ES-I3 (cell line): ENCODE data around the gene MAP4K4.

Experiments
- H3K36me3 ChIP-seq: 2 replicates; pipeline ENCODE4 v1.6.1; 2013; ENCODE audit warnings: mild to moderate bottlenecking, low read length, control low read depth, moderate library complexity; ENCODE audit not compliant: insufficient read depth
- H3K4me1 ChIP-seq: 2 replicates; pipeline ENCODE4 v1.6.1; 2013; ENCODE audit warnings: mild to moderate bottlenecking, control low read depth, low read length; ENCODE audit not compliant: insufficient read depth
- H3K9ac ChIP-seq: 2 replicates; pipeline ENCODE4 v1.6.1; 2013; ENCODE audit warnings: low read depth, mild to moderate bottlenecking, low read length, moderate library complexity
- H3K9me3 ChIP-seq: 2 replicates; pipeline ENCODE4 v1.6.1; 2013; ENCODE audit warnings: mild to moderate bottlenecking, low read length, moderate library complexity; ENCODE audit not compliant: control insufficient read depth, insufficient read depth

The MAP4K4 gene

GRCh38 chr2:101679801-101680487 is 17.6 kb upstream of the MAP4K4 start:
- H3K36me3 ChIP-seq = no peaks in the 10 kb centered on the region
- peaks cover 5% of the 10 kb centered on the region; the same call in 1 of the 2 replicates for H3K9me3 ChIP-seq
- no peaks in the 10 kb centered on the region for H3K4me1 ChIP-seq
- no peak overlapping the region for H3K9ac ChIP-seq

GRCh38 chr2:101682311-101682710 is 15.2 kb upstream of the MAP4K4 start:
- Histone ChIP-seq H3K4me1 (no peaks in the 10 kb centered on the region), H3K36me3 (no peaks in the 10 kb centered on the region), H3K9ac (no peak overlapping the region), H3K9me3 (peaks cover 4% of the 10 kb centered on the region; the same call in 1 of the 2 replicates)

- Histone ChIP-seq H3K4me1 (no peaks in the 10 kb centered on the region), H3K9ac (no peak overlapping the region)
Observed at GRCh38 chr2:101684313-101684712, 13.2 kb upstream of the MAP4K4 start.

DNA sequence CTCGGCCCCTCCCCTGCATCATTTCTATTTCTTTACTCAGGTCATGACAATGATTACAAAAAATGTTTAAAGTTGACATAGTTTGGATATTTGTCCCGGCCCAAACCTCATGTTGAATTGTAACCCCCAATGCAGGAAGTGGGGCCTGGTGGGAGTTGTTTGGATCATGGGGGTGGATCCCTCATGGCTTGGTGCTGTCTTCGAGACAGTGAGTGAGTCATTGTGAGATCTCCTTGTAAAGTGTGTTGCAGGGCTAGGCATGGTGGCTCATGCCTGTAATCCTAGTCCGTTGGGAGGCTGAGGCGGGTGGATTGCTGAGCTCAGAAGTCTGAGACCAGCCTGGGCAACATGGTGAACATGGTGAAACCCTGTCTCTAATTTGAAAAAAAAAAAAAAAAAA is 9.2 kb upstream of the MAP4K4 start:
- H3K9ac ChIP-seq = no peak overlapping the region
- no peaks in the 10 kb centered on the region for H3K4me1 ChIP-seq
- no peaks in the 10 kb centered on the region for H3K9me3 ChIP-seq
- no peaks in the 10 kb centered on the region for H3K36me3 ChIP-seq

More at GRCh38 chr2:101684313-101684712, 13.2 kb upstream of the MAP4K4 start:
- Histone ChIP-seq H3K9me3 (no peaks in the 10 kb centered on the region), H3K36me3 (no peaks in the 10 kb centered on the region)

- Histone ChIP-seq H3K36me3 (no peaks in the 10 kb centered on the region), H3K9ac (no peak overlapping the region), H3K9me3 (no peaks in the 10 kb centered on the region), H3K4me1 (no peaks in the 10 kb centered on the region)
Observed at GRCh38 chr2:101689114-101689825, 8.2 kb upstream of the MAP4K4 start.

DNA sequence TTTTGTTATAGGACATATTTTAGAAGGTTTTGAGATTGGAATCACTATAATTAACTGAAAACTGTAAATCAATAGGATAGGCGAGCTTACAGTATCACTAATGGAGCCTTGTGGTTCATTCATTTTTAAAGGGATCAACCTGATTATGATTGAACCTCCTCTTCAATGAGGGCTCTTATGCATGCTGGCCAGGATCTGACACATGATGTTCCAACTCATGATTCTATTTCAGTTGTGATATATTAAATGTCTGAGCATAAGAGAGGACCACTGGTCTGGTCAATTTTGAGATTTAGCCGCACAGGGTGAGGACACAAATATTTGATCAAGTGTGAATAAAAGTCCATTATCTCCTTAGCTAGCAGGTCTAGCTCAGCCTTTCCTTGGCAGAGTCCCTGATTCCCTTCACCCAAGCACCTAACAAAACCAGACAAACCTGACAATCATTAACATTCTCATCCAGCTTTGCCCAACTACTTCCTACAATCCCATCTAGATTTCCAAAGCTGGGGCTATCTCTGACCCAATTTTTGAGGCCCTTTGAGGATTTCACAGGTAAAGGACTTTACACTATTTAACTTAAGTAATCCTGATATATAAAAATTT is 6.9 kb upstream of the MAP4K4 start:
- no peak overlapping the region for H3K9ac ChIP-seq
- H3K36me3 ChIP-seq = no peaks in the 10 kb centered on the region
- no peaks in the 10 kb centered on the region for H3K9me3 ChIP-seq
- H3K4me1 ChIP-seq = no peaks in the 10 kb centered on the region

GRCh38 chr2:101692041-101692440 is 5.5 kb upstream of the MAP4K4 start:
- Histone ChIP-seq H3K36me3 (no peaks in the 10 kb centered on the region), H3K9ac (no peak overlapping the region), H3K9me3 (no peaks in the 10 kb centered on the region), H3K4me1 (0 out of 2 replicates have a peak, but pooled peaks cover 4% of the 10 kb centered on the region)

- Histone ChIP-seq H3K4me1 (0 out of 2 replicates have a peak, but pooled peaks cover 4% of the 10 kb centered on the region), H3K9ac (no peak overlapping the region), H3K36me3 (no peaks in the 10 kb centered on the region), H3K9me3 (no peaks in the 10 kb centered on the region)
Observed at GRCh38 chr2:101692766-101693165, 4.7 kb upstream of the MAP4K4 start.

DNA sequence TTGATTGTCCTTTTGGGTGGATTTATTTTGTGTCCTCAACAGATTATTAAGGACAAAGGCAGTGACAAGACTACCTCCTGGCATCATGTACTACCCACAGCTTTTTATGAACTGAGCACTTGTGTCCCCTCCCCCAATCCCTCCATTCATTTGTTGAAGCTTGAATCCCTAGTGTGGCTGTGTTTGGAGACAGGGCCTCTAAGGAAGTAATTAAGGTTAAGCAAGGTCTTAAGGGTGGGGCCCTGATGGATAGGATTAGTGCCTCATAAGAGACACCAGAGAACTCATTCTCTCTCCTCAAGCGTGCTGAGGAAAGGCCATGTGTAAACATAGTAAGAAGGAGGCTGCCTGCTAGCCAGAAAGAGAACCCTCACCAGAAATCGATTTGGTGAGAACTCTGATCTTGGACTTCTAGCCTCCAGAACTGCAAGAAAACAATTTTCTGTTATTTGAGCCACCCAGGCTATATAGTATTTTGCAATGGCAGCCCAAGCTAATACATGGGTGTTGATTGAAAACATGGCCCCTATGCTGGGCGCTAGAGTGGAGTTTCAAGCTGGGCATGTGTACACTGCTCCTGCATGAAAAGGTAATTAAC is 3.4 kb upstream of the MAP4K4 start:
- H3K9ac ChIP-seq = no peak overlapping the region
- no peaks in the 10 kb centered on the region for H3K9me3 ChIP-seq
- 0 out of 2 replicates have a peak, but pooled peaks cover 4% of the 10 kb centered on the region for H3K4me1 ChIP-seq
- H3K36me3 ChIP-seq = no peaks in the 10 kb centered on the region; the same call in 1 of the 2 replicates

DNA sequence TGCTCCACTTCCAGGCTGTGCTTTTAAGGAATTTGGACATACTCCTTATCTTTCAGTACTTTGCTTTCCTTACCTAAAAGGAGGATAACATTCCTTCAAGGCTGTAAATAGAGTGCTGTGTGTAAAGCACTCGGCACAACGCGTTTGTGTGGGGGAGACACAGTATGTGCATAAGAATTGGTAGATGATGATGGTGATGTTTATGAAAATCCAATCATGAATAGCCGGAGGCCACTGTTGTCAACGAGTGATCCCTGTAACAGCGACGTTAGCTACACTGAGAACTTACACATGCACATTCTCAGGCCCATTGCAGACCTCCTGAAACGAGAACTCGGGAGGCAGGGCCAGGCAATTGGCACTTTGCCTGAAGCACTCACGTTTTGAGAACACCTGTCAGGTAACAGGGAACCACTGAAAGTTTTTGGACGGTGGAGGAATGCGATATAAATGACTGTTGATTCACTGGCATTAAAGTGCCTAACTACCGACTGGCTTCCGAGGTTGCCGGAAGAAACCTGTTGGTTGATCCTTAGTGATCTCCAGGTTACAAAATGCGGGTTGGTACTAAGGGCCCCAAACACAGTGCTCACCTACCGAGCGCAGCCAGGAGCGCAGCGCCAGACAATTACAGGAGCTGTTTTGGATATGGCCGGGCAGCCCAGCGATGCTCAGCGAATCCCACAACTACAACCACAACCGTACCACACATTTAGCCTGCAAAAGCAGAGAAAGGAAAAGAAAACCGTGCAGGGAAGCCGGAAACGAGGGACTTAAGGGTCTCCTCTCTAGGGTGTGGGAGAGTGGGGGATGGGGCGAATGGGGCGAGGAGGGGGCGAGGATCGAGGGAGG is 1.0 kb upstream of the MAP4K4 start:
- H3K9ac ChIP-seq = peak overlapping the region; percentile 71

GRCh38 chr2:101698014-101698843 is 722 bp downstream of the MAP4K4 start:
- Histone ChIP-seq H3K9me3 (no peaks in the 10 kb centered on the region), H3K9ac (peak overlapping the region; percentile 96), H3K4me1 (peaks cover 12% of the 10 kb centered on the region), H3K36me3 (no peaks in the 10 kb centered on the region; the same call in 1 of the 2 replicates)

More for the DNA sequence above, 1.0 kb upstream of the MAP4K4 start:
- Histone ChIP-seq H3K4me1 (peaks cover 12% of the 10 kb centered on the region), H3K9me3 (no peaks in the 10 kb centered on the region), H3K36me3 (no peaks in the 10 kb centered on the region; the same call in 1 of the 2 replicates)

DNA sequence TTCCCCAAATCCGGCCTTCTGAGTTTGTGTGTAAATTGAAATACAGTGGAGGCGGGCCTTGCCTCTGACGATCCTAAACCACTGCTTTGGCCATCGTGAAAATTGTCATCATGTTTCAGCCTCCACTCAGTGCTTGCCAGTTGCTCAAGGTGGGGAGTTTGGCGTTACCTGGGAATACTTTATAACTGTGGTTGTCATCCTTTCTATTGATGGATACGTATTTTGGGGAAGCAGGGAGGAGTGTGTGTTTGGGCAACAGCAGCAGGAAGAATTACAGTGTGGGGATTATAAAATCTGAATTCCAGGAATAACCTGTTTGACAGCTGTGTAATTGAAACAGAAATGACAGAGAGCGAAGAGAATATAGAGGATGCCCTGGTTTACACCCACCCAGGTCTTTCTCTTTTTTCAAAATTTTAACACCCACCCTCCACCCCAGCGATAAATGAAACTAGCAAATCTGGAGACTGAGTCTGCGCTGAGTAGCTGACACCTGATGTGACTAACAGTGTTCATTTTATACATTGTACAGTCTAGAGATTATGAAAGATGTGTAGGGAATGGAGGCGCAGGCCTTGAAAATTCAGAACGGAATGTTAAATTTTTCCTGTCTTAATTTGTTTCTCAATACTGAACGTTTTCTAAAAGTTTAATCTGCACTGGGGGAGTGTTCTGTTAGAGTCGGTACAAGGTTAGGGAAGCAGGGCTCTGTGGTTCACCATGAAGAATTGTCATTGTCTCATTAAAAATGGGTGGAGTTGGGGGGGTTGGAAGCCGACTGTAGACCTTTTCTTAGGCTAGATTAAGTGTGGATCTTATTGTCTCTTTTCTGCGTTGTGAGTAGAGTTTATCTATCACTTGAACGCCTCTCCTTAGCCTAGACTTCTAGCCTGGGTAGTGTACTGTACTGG is 1.6 kb downstream of the MAP4K4 start:
- H3K9me3 ChIP-seq = no peaks in the 10 kb centered on the region
- peak overlapping the region; percentile 96 for H3K9ac ChIP-seq
- no peaks in the 10 kb centered on the region; the same call in 1 of the 2 replicates for H3K36me3 ChIP-seq
- peaks cover 12% of the 10 kb centered on the region for H3K4me1 ChIP-seq
